ENCODE results near the gene IFNA6.

- TF ChIP-seq POLR2A (IDR thresholded peaks at IDR 0.05; ENCODE audit: low read depth, low read length) (no peak), POLR2AphosphoS5 (IDR thresholded peaks at IDR 0.05; ENCODE audit: low read depth, low read length) (no peak), TAF1 (IDR thresholded peaks at IDR 0.05; ENCODE audit: borderline replicate concordance, low read depth, low read length) (no peak)
Measured at GRCh38 chr9:21316032-21316842, 34.5 kb downstream of the IFNA6 start.
